ENCODE results near the gene ZNF519.

The ZNF519 gene

GRCh38 chr18:14100503-14101286 lies 31.5 kb downstream of the ZNF519 start:
- in situ Hi-C loops (cut with MboI; ENCODE audit: low sequenced_read_pairs): no loop called here

GRCh38 chr18:14098428-14098827 lies 33.8 kb downstream of the ZNF519 start:
- in situ Hi-C loops (cut with MboI; ENCODE audit: low sequenced_read_pairs): no loop called here

- in situ Hi-C loops (cut with MboI; ENCODE audit: low sequenced_read_pairs): no loop called here
Measured at GRCh38 chr18:14097761-14098160, 34.5 kb downstream of the ZNF519 start.

- in situ Hi-C loops (cut with MboI; ENCODE audit: low sequenced_read_pairs): no loop called here
Measured at GRCh38 chr18:14093307-14093915, 38.8 kb downstream of the ZNF519 start.

GRCh38 chr18:14092625-14093306 lies 39.5 kb downstream of the ZNF519 start:
- in situ Hi-C loops (cut with MboI; ENCODE audit: low sequenced_read_pairs): no loop called here

GRCh38 chr18:14089781-14090180 lies 42.5 kb downstream of the ZNF519 start:
- in situ Hi-C loops (cut with MboI; ENCODE audit: low sequenced_read_pairs): no loop called here

GRCh38 chr18:14089191-14089590 lies 43.0 kb downstream of the ZNF519 start:
- in situ Hi-C loops (cut with MboI; ENCODE audit: low sequenced_read_pairs): no loop called here

- in situ Hi-C loops (cut with MboI; ENCODE audit: low sequenced_read_pairs): no loop called here
Measured at GRCh38 chr18:14086458-14087231, 45.6 kb downstream of the ZNF519 start.

GRCh38 chr18:14085770-14086457 lies 46.3 kb downstream of the ZNF519 start:
- in situ Hi-C loops (cut with MboI; ENCODE audit: low sequenced_read_pairs): no loop called here

GRCh38 chr18:14075196-14075595 lies 57.0 kb downstream of the ZNF519 start:
- in situ Hi-C loops (cut with MboI; ENCODE audit: low sequenced_read_pairs): no loop called here

GRCh38 chr18:14074187-14074586 lies 58.0 kb downstream of the ZNF519 start:
- in situ Hi-C loops (cut with MboI; ENCODE audit: low sequenced_read_pairs): no loop called here

GRCh38 chr18:14053661-14054060 lies 78.6 kb downstream of the ZNF519 start:
- in situ Hi-C loops (cut with MboI; ENCODE audit: low sequenced_read_pairs): no loop called here
